Pericardium fibroblast (primary cell): Measurements from ENCODE around the gene ZNF324. TPM values are rescaled to one million over a fixed set of nuclear protein-coding genes. Genes with fewer than 3 reads are reported as not detected.

Experiments used
- total RNA-seq: library from RNA; depleted of rRNA; stranded (reverse); fragments of >200 nt; gene quantifications from 2 replicates; pipeline ENCODE4 v1.2.3, GENCODE V29; 2015

The ZNF324 gene
- 9.4 and 10.4 TPM in 2 replicates for total RNA-seq

GRCh38 chr19:58466760-58467589 is at the start of gene ZNF324:
TSS of gene ZNF324 (plus strand) at chr19:58467080. CDS start at chr19:58469186, 2,106 bp downstream.

GRCh38 chr19:58439576-58440554 is 27.0 kb upstream of the ZNF324 start, which contains the start of gene ZNF132:
TSS of gene ZNF132 (minus strand) at chr19:58440153. CDS start at chr19:58439821, 332 bp downstream.

GRCh38 chr19:58451358-58452101 is 15.3 kb upstream of the ZNF324 start, which contains the start of gene ZNF324B:
TSS of gene ZNF324B (plus strand) at chr19:58451622. CDS start at chr19:58453702, 2,080 bp downstream.

DNA sequence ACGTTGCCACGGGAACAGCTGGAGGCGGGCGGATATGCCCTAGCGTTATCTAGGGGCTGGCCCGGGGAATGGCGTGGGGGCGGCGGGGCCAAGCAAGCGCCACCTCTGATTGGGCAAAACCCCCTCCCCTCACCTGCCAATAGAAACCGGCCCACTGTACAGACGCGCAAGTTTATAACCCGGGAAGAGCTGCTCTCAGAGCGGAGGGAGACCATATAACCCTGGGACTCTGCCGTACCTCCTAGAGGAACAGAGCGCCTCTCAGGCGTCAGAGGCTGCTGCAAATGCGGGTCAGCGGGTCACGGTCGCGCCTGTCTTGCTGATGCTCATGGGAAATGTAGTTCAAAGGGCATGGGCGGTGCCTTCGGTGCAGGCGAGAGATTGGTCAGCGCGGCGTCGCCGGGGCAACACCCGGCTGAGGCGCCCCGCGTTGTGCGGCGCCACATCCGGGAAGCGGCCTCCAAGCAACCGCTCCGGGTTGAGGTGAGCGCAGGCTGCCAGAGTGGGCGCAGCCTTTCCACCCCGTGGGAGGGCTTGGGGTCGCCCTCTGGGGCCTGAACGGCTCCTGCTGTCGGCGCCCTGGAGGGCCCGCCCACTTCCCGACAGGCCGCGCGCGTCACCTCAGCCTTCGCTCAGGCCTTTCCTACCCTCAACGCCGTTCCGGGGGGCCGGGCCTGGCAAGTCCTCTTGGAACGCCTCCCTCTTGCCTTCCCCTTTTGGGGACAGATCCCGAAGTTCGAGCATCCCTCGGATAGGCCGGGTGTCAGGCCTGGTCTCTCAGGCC is 9.0 kb downstream of the ZNF324 start, which contains the start of gene ZNF446:
Gene ZNF446 (plus strand): TSS at position 639 of the 784 bp plus-strand sequence. CDS start 867 bp downstream, outside the sequence.

GRCh38 chr19:58511353-58512208 is 44.7 kb downstream of the ZNF324 start, which contains the start of gene SLC27A5:
TSS of gene SLC27A5 (minus strand) at chr19:58511992. CDS start at chr19:58511955, 37 bp downstream.

GRCh38 chr19:58519355-58520256 is 52.7 kb downstream of the ZNF324 start, which contains the start of gene ZBTB45:
TSS of gene ZBTB45 (minus strand) at chr19:58519810. CDS start at chr19:58517673, 2,137 bp downstream.

Other genes starting within 250 kb of the ZNF324 start
- 21.0 and 23.2 TPM in 2 replicates for gene ZNF544, start 238.2 kb upstream of the ZNF324 start, total RNA-seq
- 4.3 and 6.6 TPM in 2 replicates for gene ZNF8, start 188.1 kb upstream of the ZNF324 start, total RNA-seq
- gene ERVK3-1, start 161.7 kb upstream of the ZNF324 start, total RNA-seq = 34.7 and 40.5 TPM in 2 replicates
- 1.9 and 2.0 TPM in 2 replicates for gene ZSCAN22, start 140.1 kb upstream of the ZNF324 start, total RNA-seq
- gene A1BG, start 113.6 kb upstream of the ZNF324 start, total RNA-seq = 16.1 and 31.5 TPM in 2 replicates
- 0.17 and 0.47 TPM in 2 replicates for gene ZNF497, start 104.3 kb upstream of the ZNF324 start, total RNA-seq
- gene ZNF837, start 86.0 kb upstream of the ZNF324 start, total RNA-seq = 3.3 and 7.1 TPM in 2 replicates
- gene RPS5, start 79.8 kb upstream of the ZNF324 start, total RNA-seq = 2,866 and 3,935 TPM in 2 replicates
- gene RNF225, start 71.4 kb upstream of the ZNF324 start, total RNA-seq = 0.09 TPM in 1 of 2 replicates, not detected in the other
- gene ZNF584, start 58.4 kb upstream of the ZNF324 start, total RNA-seq = 9.0 and 18.3 TPM in 2 replicates
- 3.8 and 4.4 TPM in 2 replicates for gene ZNF132, start 26.9 kb upstream of the ZNF324 start, total RNA-seq
- gene ZNF324B, start 15.5 kb upstream of the ZNF324 start, total RNA-seq = 6.2 and 7.1 TPM in 2 replicates
- 14.0 and 15.7 TPM in 2 replicates for gene ZNF446, start 9.3 kb downstream of the ZNF324 start, total RNA-seq
- 2.8 and 3.0 TPM in 2 replicates for gene SLC27A5, start 44.9 kb downstream of the ZNF324 start, total RNA-seq
- gene ZBTB45, start 52.7 kb downstream of the ZNF324 start, total RNA-seq = 15.2 and 15.5 TPM in 2 replicates
- 231 and 262 TPM in 2 replicates for gene TRIM28, start 77.0 kb downstream of the ZNF324 start, total RNA-seq
- 106 and 140 TPM in 2 replicates for gene CHMP2A, start 88.0 kb downstream of the ZNF324 start, total RNA-seq
- 22.0 and 27.4 TPM in 2 replicates for gene UBE2M, start 91.5 kb downstream of the ZNF324 start, total RNA-seq
- 11.6 and 18.3 TPM in 2 replicates for gene MZF1, start 106.3 kb downstream of the ZNF324 start, total RNA-seq